Natural killer cell treated with Interleukin-12 subunit alpha and Interleukin-12 subunit beta and Interleukin-15 and Interleukin-18, amount 100 ng/mL, for 72 hours (primary cell): Measurements from ENCODE around the gene PIGA. TPM values are rescaled to one million over a fixed set of nuclear protein-coding genes. Genes with fewer than 3 reads are reported as not detected.
A peak's percentile ranks its signal among the peaks of the same experiment; 100 is the strongest.

ENCODE experiments used
- ATAC-seq, 2 donors: fragments of 150-1000 bp; cut with Tn5 transposase in 1 of 2; sonication (Bioruptor Pico), chemical (Tn5 transposase) in 1 of 2; 2 replicates each; pipeline ENCODE4 v1.10.0; 2021
- DNase-seq: peaks from one replicate; pipeline ENCODE4 v3.0.0; 2022; ENCODE audit warnings: low spot score
- H3K27ac Mint-ChIP-seq, 2 donors: 1 replicate in 1 of 2; 2 replicates in 1 of 2; pipeline ENCODE4 v1.8.0; 2022; ENCODE audit warnings: mixed read lengths in 2 of 2, mild to moderate bottlenecking in 1 of 2, moderate library complexity in 1 of 2
- H3K27me3 Mint-ChIP-seq, 2 donors: 1 replicate in 1 of 2; 2 replicates in 1 of 2; pipeline ENCODE4 v1.8.0; 2022; ENCODE audit warnings: mixed read lengths in 2 of 2
- H3K36me3 Mint-ChIP-seq: one replicate; pipeline ENCODE4 v1.8.0; 2022; ENCODE audit warnings: mixed read lengths
- H3K4me1 Mint-ChIP-seq, 2 donors: 1 replicate in 1 of 2; 2 replicates in 1 of 2; pipeline ENCODE4 v1.8.0; 2022; ENCODE audit warnings: low read depth in 2 of 2, mixed read lengths in 2 of 2, mild to moderate bottlenecking in 1 of 2
- H3K4me3 Mint-ChIP-seq: one replicate; pipeline ENCODE4 v1.8.0; 2022; ENCODE audit warnings: mixed read lengths
- H3K9me3 Mint-ChIP-seq: 2 replicates; pipeline ENCODE4 v1.8.0; 2022; ENCODE audit warnings: mixed read lengths
- total RNA-seq, 2 donors: library from RNA; stranded (reverse); gene quantifications; one replicate each; pipeline ENCODE4 v1.2.3, GENCODE V29; 2022

Gene PIGA, protein sequence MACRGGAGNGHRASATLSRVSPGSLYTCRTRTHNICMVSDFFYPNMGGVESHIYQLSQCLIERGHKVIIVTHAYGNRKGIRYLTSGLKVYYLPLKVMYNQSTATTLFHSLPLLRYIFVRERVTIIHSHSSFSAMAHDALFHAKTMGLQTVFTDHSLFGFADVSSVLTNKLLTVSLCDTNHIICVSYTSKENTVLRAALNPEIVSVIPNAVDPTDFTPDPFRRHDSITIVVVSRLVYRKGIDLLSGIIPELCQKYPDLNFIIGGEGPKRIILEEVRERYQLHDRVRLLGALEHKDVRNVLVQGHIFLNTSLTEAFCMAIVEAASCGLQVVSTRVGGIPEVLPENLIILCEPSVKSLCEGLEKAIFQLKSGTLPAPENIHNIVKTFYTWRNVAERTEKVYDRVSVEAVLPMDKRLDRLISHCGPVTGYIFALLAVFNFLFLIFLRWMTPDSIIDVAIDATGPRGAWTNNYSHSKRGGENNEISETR
- 10 to 100 TPM; 26.7 to 26.8 TPM for total RNA-seq

GRCh38 chrX:15335135-15336022 is at the start of gene PIGA:
Gene PIGA, minus strand, starts transcription at chrX:15335523. Its CDS starts 3,593 bp downstream, at chrX:15331930.
- peak; percentile 98 to 99 for ATAC-seq
- peak within 1 kb of the TSS; percentile 87 for H3K4me3 Mint-ChIP-seq
- H3K27me3 Mint-ChIP-seq: peaks cover 9 to 14% of the 10 kb centered on the region in 2 donors
- H3K4me1 Mint-ChIP-seq: peaks cover 5 to 16% of the 10 kb centered on the region in 2 donors
- peaks cover 5% of the 10 kb centered on the region for H3K36me3 Mint-ChIP-seq
- H3K27ac Mint-ChIP-seq: peak within 1 kb of the TSS; percentile 81 to 88
- peak; percentile 95 for DNase-seq
- H3K9me3 Mint-ChIP-seq: no peaks in the 10 kb centered on the region

DNA sequence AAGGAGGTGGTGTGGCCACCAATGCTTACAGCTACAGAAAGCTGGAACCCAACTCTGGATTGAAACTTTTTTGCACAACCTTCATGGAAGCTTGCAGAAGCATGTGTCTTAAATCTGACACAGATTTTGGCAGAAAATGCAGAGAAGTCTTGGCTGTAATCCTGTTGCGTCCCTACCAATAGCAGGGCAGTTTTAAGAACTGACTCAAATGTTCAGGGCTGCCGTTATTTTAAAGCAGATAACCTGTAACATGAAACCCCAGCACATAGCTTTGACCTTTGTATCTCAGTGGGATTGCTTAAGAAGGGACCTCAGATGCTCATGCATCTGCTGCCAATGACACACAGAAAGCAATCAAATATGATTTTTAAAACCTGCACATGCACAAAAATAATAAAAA is 49.0 kb upstream of the PIGA start, which contains the start of gene VEGFD:
TSS of gene VEGFD (minus strand) at position 110 of the 400 bp plus-strand sequence. CDS start 467 bp downstream, outside the sequence.
- no peaks in the 10 kb centered on the region for H3K4me1 Mint-ChIP-seq
- no peaks in the 10 kb centered on the region for H3K9me3 Mint-ChIP-seq
- ATAC-seq (no peak), DNase-seq (no peak)
- no peak within 1 kb of the TSS for H3K27ac Mint-ChIP-seq
- no peaks in the 10 kb centered on the region for H3K36me3 Mint-ChIP-seq
- peaks cover 21 to 28% of the 10 kb centered on the region in 2 donors for H3K27me3 Mint-ChIP-seq
- H3K4me3 Mint-ChIP-seq: no peak within 1 kb of the TSS

DNA sequence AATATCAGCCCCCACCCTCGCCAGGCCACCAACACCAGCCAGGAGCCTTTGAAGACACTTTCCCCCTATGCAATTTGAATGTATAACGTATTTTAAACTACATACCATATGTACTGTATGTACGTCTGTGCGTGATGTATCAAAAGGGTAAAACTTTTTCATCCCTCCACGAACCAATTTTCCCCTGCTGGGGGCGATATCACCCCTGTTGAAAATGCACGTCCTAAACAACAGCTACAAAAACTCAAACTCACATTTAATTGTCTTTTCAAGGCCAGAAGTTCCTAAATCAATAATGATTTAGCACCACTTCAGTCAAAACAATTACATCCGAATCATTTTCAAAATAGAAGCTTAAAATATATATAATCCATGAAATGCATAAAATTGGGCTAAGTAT is 47.5 kb upstream of the PIGA start:
- no peak for DNase-seq
- no peaks in the 10 kb centered on the region for H3K36me3 Mint-ChIP-seq
- H3K9me3 Mint-ChIP-seq: no peaks in the 10 kb centered on the region
- H3K27ac Mint-ChIP-seq: no peak overlapping the region
- H3K27me3 Mint-ChIP-seq: peaks cover 21 to 30% of the 10 kb centered on the region in 2 donors
- H3K4me3 Mint-ChIP-seq: no peak overlapping the region
- no peak for ATAC-seq
- H3K4me1 Mint-ChIP-seq: no peaks in the 10 kb centered on the region

DNA sequence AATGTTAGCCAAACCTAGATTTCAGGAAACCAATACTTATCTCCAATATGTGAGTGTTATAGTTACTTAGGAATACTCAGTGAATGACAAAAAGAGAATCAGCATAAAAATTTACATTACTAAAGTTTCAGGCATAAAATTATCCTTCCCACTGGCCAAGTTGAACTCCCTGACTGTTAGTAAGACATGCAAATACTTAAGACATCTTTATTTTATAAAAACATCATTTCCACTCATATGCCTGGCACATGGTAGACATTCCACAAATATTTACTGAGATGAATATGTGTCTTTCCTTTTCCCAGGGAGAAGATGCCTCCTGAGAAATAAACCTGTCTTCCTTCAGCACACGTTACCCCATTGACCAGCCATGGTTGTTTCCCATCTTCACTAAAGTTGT is 41.6 kb upstream of the PIGA start:
- H3K4me3 Mint-ChIP-seq: no peak overlapping the region
- ATAC-seq: no peak
- H3K36me3 Mint-ChIP-seq: no peaks in the 10 kb centered on the region
- H3K9me3 Mint-ChIP-seq: no peaks in the 10 kb centered on the region
- peaks cover 5 to 22% of the 10 kb centered on the region in 2 donors for H3K27me3 Mint-ChIP-seq
- DNase-seq: no peak
- H3K27ac Mint-ChIP-seq: no peak overlapping the region
- H3K4me1 Mint-ChIP-seq: no peaks in the 10 kb centered on the region

GRCh38 chrX:15373976-15374375 is 38.7 kb upstream of the PIGA start:
- no peaks in the 10 kb centered on the region for H3K9me3 Mint-ChIP-seq
- H3K27me3 Mint-ChIP-seq: peaks cover 11 to 23% of the 10 kb centered on the region in 2 donors
- H3K4me3 Mint-ChIP-seq: no peak overlapping the region
- H3K4me1 Mint-ChIP-seq: no peaks in the 10 kb centered on the region
- H3K36me3 Mint-ChIP-seq: no peaks in the 10 kb centered on the region
- H3K27ac Mint-ChIP-seq: no peak overlapping the region
- DNase-seq: no peak
- no peak for ATAC-seq

DNA sequence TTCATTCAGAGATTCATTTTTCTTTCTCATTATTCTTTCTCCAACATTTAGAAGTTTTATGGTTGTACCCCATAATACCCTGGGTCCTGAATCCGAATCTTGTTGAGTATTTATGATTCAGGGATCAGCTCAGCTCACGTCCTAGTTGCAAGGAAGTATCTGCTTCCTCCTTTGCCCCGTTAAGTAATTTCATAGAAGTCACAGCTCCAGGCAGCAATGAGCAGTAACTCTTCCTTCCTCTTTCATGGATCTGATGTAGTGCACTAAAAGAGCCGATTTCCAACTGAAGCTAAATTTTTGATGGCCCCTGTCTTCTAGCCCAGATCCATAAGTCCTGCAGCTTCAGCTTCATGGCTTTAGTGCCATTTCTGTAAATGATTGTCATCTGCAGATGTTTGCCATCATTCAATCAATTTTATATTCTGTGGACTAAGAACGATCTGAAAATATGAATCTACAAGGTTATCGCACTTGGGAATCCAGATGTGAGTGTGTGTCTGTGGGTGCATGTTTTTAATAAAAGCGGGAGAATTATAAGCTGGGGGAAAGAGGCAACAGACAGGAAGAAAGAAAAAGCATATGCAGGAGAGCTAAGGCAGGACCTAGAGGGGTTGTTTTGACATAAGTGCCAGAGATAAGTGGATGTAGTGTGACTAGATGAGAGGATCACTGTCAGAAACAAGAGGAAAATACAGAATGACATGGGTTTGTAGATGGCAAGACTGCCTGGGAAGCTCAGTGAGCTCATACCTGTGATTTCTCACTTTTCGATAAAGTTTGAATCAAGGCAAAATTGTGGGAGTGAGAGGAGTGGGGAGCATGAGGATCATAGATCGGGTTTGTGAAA is 31.4 kb upstream of the PIGA start:
- H3K27ac Mint-ChIP-seq: no peak overlapping the region
- no peak overlapping the region for H3K4me3 Mint-ChIP-seq
- H3K36me3 Mint-ChIP-seq: no peaks in the 10 kb centered on the region
- no peak for ATAC-seq
- no peaks in the 10 kb centered on the region for H3K9me3 Mint-ChIP-seq
- peaks cover 32 to 41% of the 10 kb centered on the region in 2 donors for H3K27me3 Mint-ChIP-seq
- DNase-seq: no peak
- no peaks in the 10 kb centered on the region for H3K4me1 Mint-ChIP-seq

DNA sequence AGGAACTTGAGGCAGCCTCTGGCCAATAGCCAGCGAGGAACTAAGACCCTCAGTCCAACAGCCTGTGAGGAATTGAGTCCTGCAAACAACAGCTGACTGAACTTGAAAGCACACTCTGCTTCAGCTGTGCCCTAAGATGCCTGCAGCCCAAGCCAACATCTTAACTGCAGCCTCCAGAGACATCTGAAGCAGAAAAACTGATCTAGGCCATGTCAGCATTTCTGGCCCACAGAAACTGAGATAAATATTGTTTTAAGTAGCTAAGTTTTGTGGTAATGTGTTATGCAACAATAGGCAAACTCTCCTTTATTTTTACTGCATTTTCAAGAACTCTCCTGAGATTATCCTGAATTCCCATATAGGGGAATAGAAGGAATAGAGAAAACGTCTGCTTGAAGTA is 24.4 kb upstream of the PIGA start:
- DNase-seq (no peak), ATAC-seq (no peak)
- no peak overlapping the region for H3K27ac Mint-ChIP-seq
- peaks cover 19 to 28% of the 10 kb centered on the region in 2 donors for H3K27me3 Mint-ChIP-seq
- no peaks in the 10 kb centered on the region for H3K36me3 Mint-ChIP-seq
- no peaks in the 10 kb centered on the region for H3K4me1 Mint-ChIP-seq
- no peak overlapping the region for H3K4me3 Mint-ChIP-seq
- H3K9me3 Mint-ChIP-seq: no peaks in the 10 kb centered on the region

GRCh38 chrX:15358533-15358932 is 23.2 kb upstream of the PIGA start:
- Mint-ChIP-seq H3K27me3 (peaks cover 12 to 23% of the 10 kb centered on the region in 2 donors), H3K9me3 (no peaks in the 10 kb centered on the region), H3K4me3 (no peak overlapping the region), H3K4me1 (no peaks in the 10 kb centered on the region), H3K36me3 (no peaks in the 10 kb centered on the region), H3K27ac (no peak overlapping the region)
- ATAC-seq (no peak), DNase-seq (no peak)

DNA sequence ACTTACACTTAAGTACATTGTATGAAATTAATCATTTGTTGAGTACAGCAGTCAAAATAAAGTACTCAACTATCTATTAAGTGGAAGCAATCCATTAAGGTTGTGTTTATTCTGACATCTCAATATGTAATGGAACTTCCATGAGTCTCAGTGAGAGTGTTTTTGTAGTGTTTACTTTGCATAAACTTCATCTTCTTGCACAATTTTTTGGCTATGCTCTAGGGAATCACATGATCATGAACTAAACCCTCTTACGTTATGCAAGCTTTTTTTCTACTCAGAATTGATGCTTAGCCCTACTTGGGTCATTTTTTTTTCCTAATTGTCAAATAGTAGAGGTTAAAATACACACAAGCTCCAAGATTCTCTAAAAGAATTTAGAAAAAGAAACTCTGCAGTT is 21.1 kb upstream of the PIGA start:
- peaks cover 12 to 21% of the 10 kb centered on the region in 2 donors for H3K27me3 Mint-ChIP-seq
- no peaks in the 10 kb centered on the region for H3K36me3 Mint-ChIP-seq
- no peak overlapping the region for H3K4me3 Mint-ChIP-seq
- no peak overlapping the region for H3K27ac Mint-ChIP-seq
- H3K9me3 Mint-ChIP-seq: no peaks in the 10 kb centered on the region
- ATAC-seq (no peak), DNase-seq (no peak)
- H3K4me1 Mint-ChIP-seq: no peaks in the 10 kb centered on the region

GRCh38 chrX:15350329-15350996 is 15.1 kb upstream of the PIGA start:
- Mint-ChIP-seq H3K4me3 (no peak overlapping the region), H3K4me1 (no peaks in the 10 kb centered on the region), H3K27me3 (peaks cover 12 to 20% of the 10 kb centered on the region in 2 donors), H3K36me3 (no peaks in the 10 kb centered on the region), H3K27ac (no peak overlapping the region), H3K9me3 (no peaks in the 10 kb centered on the region)
- ATAC-seq (no peak), DNase-seq (no peak)

DNA sequence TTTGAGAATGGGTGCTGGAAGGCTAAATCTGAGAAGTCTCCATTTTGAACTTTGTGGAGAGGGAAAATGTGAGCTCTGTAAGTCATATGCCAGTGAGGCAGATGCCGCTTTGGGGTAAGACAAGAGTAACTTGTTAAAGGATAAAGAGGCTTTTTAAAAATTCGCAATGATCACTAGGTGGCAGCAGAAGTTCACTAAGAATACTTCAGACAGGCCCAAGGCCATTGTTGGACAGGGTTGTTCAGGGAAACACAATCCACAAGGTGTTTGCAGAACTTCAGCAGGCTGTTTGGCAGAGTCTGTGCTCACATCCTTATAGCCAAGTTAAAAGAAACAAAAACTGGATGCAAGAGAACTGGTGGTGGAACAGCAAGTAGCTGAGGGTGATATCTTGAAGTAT is 13.7 kb upstream of the PIGA start:
- Mint-ChIP-seq H3K4me1 (no peaks in the 10 kb centered on the region), H3K36me3 (no peaks in the 10 kb centered on the region), H3K4me3 (no peak overlapping the region), H3K9me3 (no peaks in the 10 kb centered on the region), H3K27me3 (peaks cover 13 to 21% of the 10 kb centered on the region in 2 donors), H3K27ac (no peak overlapping the region)
- ATAC-seq: no peak
- DNase-seq: no peak

DNA sequence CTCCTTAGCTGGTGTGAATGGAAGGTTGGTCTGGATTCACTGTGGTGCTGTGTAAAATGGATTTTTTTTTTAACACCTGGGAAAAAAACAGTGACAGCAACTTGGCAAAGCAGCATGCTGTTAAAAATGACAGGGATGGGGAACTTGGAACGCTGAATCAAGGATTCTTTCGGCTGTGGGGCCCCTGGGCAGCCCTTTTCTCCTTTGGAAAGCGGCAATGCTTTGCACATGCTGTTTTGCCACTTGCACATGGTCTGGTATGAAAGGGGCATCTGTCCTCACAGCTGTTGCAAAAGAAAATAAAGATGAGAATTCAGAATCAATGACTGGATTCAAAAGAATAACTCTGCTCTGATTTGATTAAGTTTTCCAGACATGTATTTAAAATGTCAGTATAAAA is 10.7 kb upstream of the PIGA start:
- Mint-ChIP-seq H3K27ac (no peak overlapping the region), H3K36me3 (no peaks in the 10 kb centered on the region), H3K4me1 (no peaks in the 10 kb centered on the region), H3K9me3 (no peaks in the 10 kb centered on the region), H3K4me3 (no peak overlapping the region), H3K27me3 (peaks cover 22 to 29% of the 10 kb centered on the region in 2 donors)
- ATAC-seq: no peak
- DNase-seq: no peak

DNA sequence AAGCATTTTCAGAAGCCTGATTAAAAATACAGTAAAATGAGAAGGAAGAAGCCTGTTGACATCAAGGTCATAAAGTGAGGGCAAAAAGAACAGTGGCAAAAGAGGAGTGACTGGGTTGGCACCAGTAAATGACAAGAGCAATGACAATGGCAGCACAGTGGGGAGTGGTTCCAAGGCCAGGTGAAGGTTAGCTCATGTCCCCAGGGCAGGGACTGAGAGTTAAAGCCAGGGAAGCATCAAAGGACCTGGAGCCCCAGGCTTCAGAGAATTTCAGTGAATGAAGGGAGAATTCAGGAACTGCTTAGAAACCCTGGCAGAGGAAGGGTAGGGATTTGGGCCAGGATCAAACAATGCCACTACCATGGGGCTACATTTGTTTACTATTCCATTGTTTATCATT is 8.8 kb upstream of the PIGA start:
- Mint-ChIP-seq H3K36me3 (no peaks in the 10 kb centered on the region), H3K9me3 (no peaks in the 10 kb centered on the region), H3K27ac (no peak overlapping the region), H3K4me1 (no peaks in the 10 kb centered on the region), H3K4me3 (no peak overlapping the region), H3K27me3 (peaks cover 28 to 32% of the 10 kb centered on the region in 2 donors)
- DNase-seq (no peak), ATAC-seq (no peak)
